Erythroblast (primary cell): ENCODE measurements around the gene TRMT2B.

Experiments used
- GATA1 ChIP-seq: IDR thresholded peaks from 2 replicates; pipeline ENCODE4 v1.6.1; 2011; ENCODE audit warnings: low read depth, mild to moderate bottlenecking, control low read depth, low read length, moderate library complexity
- POLR2A ChIP-seq: IDR thresholded peaks from 2 replicates; pipeline ENCODE4 v1.6.1; 2011; ENCODE audit warnings: mild to moderate bottlenecking, low read length

DNA sequence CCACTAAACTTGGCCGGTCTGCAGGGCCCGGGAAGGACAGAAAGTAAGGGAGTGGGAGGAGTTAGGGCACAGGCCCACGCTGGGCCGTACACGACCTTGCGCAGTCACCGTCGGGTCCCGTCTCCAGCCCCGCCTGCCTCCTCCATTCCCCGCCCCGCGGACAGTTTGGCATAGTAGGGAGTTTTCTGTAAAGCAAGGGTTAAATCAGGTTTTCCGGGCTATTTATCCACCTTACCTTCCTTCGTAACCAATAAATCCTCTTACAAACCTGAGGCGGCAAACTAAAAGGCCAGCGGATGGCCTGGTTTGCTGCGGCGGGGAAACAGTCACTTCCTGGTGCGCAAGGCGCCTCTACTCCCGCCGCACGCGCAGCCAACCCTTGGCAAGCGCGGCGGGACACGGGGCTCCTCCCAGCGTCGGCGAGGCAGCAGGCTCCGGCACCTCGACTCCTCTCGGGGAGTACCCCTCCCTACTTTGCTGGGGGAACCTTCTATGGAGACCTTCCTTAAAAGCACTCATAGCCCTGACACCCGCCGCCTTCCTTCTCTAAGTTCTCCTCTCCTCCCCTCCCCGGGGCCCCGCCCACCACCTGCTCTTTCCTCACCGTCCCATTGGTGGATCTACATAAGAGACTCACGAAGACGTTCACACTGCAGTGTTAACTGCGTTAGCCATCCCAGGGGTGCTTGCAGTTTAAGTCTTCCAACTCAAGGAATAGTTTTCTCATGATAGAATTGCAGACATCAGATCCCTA is at the start of gene TRMT2B:
- TF ChIP-seq POLR2A (peak; percentile 77), GATA1 (no peak)
